Natural killer cell (primary cell): Measurements from ENCODE around the gene DTNBP1. TPM values are rescaled to one million over a fixed set of nuclear protein-coding genes. Genes with fewer than 3 reads are reported as not detected.

ENCODE experiments used
- ATAC-seq, 3 donors: fragments of 150-1000 bp in 2 of 3; fragments of 200-7000 bp in 1 of 3; cut with Tn5 transposase; 1 replicate in 1 of 3; 2 replicates in 2 of 3; pipeline ENCODE4 v1.10.0; 2021; ENCODE audit warnings: mild to moderate bottlenecking in 2 of 3, moderate library complexity in 2 of 3
- DNase-seq, 2 donors: peaks; one replicate each; pipeline versions ENCODE4 v3.0.0 to v3.0.0-alpha.2; 2013 to 2021; ENCODE audit warnings: mixed read lengths in 1 of 2
- H3K27ac ChIP-seq: one replicate; pipeline ENCODE4 v1.5.1; 2013; ENCODE audit warnings: mild to moderate bottlenecking, low read length
- H3K27me3 ChIP-seq: one replicate; pipeline ENCODE4 v1.6.1; 2013; ENCODE audit warnings: low read length; ENCODE audit not compliant: control insufficient read depth, insufficient read depth
- H3K36me3 ChIP-seq: one replicate; pipeline ENCODE4 v1.6.1; 2013; ENCODE audit warnings: low read length; ENCODE audit not compliant: control insufficient read depth, insufficient read depth
- H3K4me1 ChIP-seq: one replicate; pipeline ENCODE4 v1.6.1; 2013; ENCODE audit warnings: low read length; ENCODE audit not compliant: control insufficient read depth, insufficient read depth
- H3K4me3 ChIP-seq: one replicate; pipeline ENCODE4 v1.5.1; 2013; ENCODE audit warnings: low read length
- H3K9me3 ChIP-seq: one replicate; pipeline ENCODE4 v1.6.1; 2013; ENCODE audit warnings: low read length; ENCODE audit not compliant: control insufficient read depth, insufficient read depth
- H3K27ac Mint-ChIP-seq, 2 donors: one replicate each; pipeline ENCODE4 v1.8.0; 2022; ENCODE audit warnings: mild to moderate bottlenecking in 2 of 2, mixed read lengths in 2 of 2, moderate library complexity in 1 of 2
- H3K27me3 Mint-ChIP-seq, 2 donors: one replicate each; pipeline ENCODE4 v1.8.0; 2022; ENCODE audit warnings: low read depth in 2 of 2, mixed read lengths in 2 of 2
- H3K36me3 Mint-ChIP-seq: one replicate; pipeline ENCODE4 v1.8.0; 2022; ENCODE audit warnings: mixed read lengths
- H3K4me1 Mint-ChIP-seq, 2 donors: one replicate each; pipeline ENCODE4 v1.8.0; 2022; ENCODE audit warnings: mixed read lengths in 2 of 2
- H3K4me3 Mint-ChIP-seq: one replicate; pipeline ENCODE4 v1.8.0; 2022; ENCODE audit warnings: mild to moderate bottlenecking, moderate library complexity, mixed read lengths
- H3K9me3 Mint-ChIP-seq, 2 donors: one replicate each; pipeline ENCODE4 v1.8.0; 2022; ENCODE audit warnings: mixed read lengths in 2 of 2
- CTCF ChIP-seq: fragments of 200-600 bp; IDR thresholded peaks from one replicate; pipeline ENCODE4 v1.8.0; 2022; ENCODE audit warnings: antibody characterized with exemption
- WGBS: methylation state at CpG from one replicate; pipeline ENCODE4 v1.1.7; 2013; ENCODE audit warnings: missing lambda C conversion rate; ENCODE audit not compliant: insufficient coverage; 5-methylcytosine and 5-hydroxymethylcytosine counted together
- intact Hi-C: fragments of 100-400 bp; cut with micrococcal nuclease; formaldehyde crosslinking; loops from one replicate; pipeline ENCODE4 v1.14.2; 2022
- total RNA-seq, 4 donors: library from RNA; stranded (reverse); fragments of 120-200 nt in 1 of 4; gene quantifications; one replicate each; pipeline versions ENCODE4 v1.2.3 to v1.2.4, GENCODE V29; 2013 to 2022

Gene DTNBP1
- total RNA-seq, 3 donors from 2014 or later (not counting 1 experiment from before 2014, with no cell fraction given): 31.6 to 42.2 (median 38.4) TPM

GRCh38 chr6:15626878-15627674, 35.8 kb downstream of the DTNBP1 start:
- Mint-ChIP-seq H3K4me1 (peaks cover 23 to 61% of the 10 kb centered on the region in 2 donors), H3K4me3 (peak overlapping the region; percentile 74), H3K9me3 (no peaks in the 10 kb centered on the region), H3K36me3 (peaks cover 9% of the 10 kb centered on the region), H3K27me3 (no peaks in the 10 kb centered on the region), H3K27ac (peak overlapping the region; percentile 53 to 89)
- Histone ChIP-seq H3K27ac (no peak overlapping the region), H3K4me3 (no peak overlapping the region), H3K4me1 (peaks cover 14% of the 10 kb centered on the region), H3K27me3 (no peaks in the 10 kb centered on the region), H3K9me3 (no peaks in the 10 kb centered on the region), H3K36me3 (peaks cover 17% of the 10 kb centered on the region)
- peak in 1 of 3 donors; percentile 32 for ATAC-seq
- no peak for DNase-seq
- WGBS: 90% methylated on average over 4 of the region's 8 CpGs
- TF ChIP-seq CTCF: no peak
- intact Hi-C loops: loop anchor here (2.0 to 10.0 kb wide), 5 partner anchors 35 to 1416 kb away; partner anchors contain the start of gene JARID2

GRCh38 chr6:15626160-15626559, 36.7 kb downstream of the DTNBP1 start:
- H3K9me3 ChIP-seq: no peaks in the 10 kb centered on the region
- Mint-ChIP-seq H3K27ac (peak overlapping the region in 1 of 2 donors; percentile 89), H3K36me3 (peaks cover 9% of the 10 kb centered on the region), H3K4me1 (peaks cover 27 to 62% of the 10 kb centered on the region in 2 donors), H3K4me3 (no peak overlapping the region), H3K27me3 (no peaks in the 10 kb centered on the region), H3K9me3 (no peaks in the 10 kb centered on the region)
- no peaks in the 10 kb centered on the region for H3K27me3 ChIP-seq
- ATAC-seq: no peak
- TF ChIP-seq CTCF: no peak
- H3K4me1 ChIP-seq: peaks cover 17% of the 10 kb centered on the region
- no peak overlapping the region for H3K4me3 ChIP-seq
- DNase-seq: no peak
- no peak overlapping the region for H3K27ac ChIP-seq
- intact Hi-C loops: loop anchor here (2.0 to 10.0 kb wide), 5 partner anchors 34 to 1415 kb away; partner anchors contain the start of gene JARID2
- peaks cover 17% of the 10 kb centered on the region for H3K36me3 ChIP-seq
- WGBS: 86% methylated on average over 1 of the region's 1 CpG

- peak in 1 of 2 donors; percentile 37 for DNase-seq
Measured at GRCh38 chr6:15623276-15624116, 39.3 kb downstream of the DTNBP1 start.

More at GRCh38 chr6:15623276-15624116, 39.3 kb downstream of the DTNBP1 start:
- no peak overlapping the region for H3K4me3 ChIP-seq
- H3K4me1 ChIP-seq: peaks cover 13% of the 10 kb centered on the region
- intact Hi-C loops: loop anchor here (1.0 to 10.0 kb wide), 4 partner anchors 116 to 511 kb away; no protein-coding TSS in a partner anchor
- TF ChIP-seq CTCF: peak; percentile 88
- H3K36me3 ChIP-seq: peaks cover 17% of the 10 kb centered on the region
- peaks cover 9% of the 10 kb centered on the region for H3K36me3 Mint-ChIP-seq
- H3K4me1 Mint-ChIP-seq: peaks cover 26 to 54% of the 10 kb centered on the region in 2 donors
- H3K9me3 ChIP-seq: no peaks in the 10 kb centered on the region
- peak; percentile 42 to 57 (median 51) for ATAC-seq
- H3K27ac ChIP-seq: no peak overlapping the region
- H3K27me3 ChIP-seq: no peaks in the 10 kb centered on the region
- no peak overlapping the region for H3K4me3 Mint-ChIP-seq
- H3K9me3 Mint-ChIP-seq: no peaks in the 10 kb centered on the region
- no peak overlapping the region for H3K27ac Mint-ChIP-seq
- 83% methylated on average over 8 of the region's 8 CpGs for WGBS
- H3K27me3 Mint-ChIP-seq: no peaks in the 10 kb centered on the region
